ENCODE measurements around the gene PLK5.

PLK5 gene

DNA sequence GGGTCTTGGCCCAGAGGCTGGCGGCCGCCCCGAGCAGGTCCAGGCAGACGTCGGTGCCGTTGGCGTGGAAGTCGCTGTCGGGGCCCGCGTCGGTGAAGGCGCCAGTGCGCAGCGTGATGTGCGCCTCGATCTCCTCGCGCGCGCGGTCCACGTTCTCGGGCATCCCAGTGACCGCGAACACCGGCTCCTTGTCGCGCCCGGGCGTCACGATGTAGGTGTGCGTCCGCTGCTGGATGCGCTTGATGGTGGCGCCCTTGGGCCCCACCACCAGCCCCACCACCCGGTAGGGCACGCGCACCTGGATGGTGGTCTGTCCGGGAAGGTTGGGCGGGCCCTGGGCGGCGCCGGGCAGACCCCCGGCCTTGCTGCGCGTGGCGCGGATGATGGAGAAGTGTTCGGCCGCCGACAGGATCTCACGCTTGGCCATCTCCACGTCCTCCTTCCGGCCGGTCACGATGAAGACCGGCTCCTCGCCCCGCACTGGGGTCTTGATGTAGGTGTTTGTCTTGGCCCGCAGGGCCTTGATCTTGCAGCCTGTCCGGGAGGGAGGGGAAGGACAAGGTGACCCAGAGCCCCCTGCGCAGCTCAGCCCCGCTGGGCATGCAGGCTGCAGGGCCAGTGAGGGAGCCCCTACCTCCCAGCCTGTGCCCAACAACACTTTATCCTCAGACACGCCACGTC lies 32.7 kb downstream of the PLK5 start:
- DNase-seq, result no peak
- TF ChIP-seq POLR2A (IDR thresholded peaks at IDR 0.05; ENCODE audit: low read length) (no peak), GATA1 (IDR thresholded peaks at IDR 0.05; ENCODE audit: low read depth, low read length) (no peak)

DNA sequence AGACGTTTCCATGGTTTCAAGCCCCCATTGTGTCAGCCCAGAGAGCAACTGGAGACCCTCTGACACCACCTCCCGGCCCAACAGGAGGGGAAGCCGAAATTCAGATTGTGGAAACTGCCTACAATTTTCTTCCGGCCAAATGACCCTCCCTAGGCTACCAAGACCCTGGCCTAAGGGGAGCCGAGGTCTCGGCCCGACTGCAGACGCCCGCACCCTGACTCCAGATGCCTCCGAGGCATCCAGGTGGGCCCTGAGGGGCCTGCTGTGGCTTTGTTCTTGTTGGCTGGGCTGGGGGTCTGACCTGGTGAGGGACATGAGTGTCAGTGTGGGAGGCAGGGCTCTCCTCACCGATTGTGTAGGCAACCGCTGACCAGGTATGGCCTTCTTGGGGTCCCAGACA lies 34.7 kb downstream of the PLK5 start:
- DNase-seq, result no peak
- TF ChIP-seq GATA1 (IDR thresholded peaks at IDR 0.05; ENCODE audit: low read depth, low read length), result no peak
- no peak for TF ChIP-seq POLR2A (IDR thresholded peaks at IDR 0.05; ENCODE audit: low read length)

DNA sequence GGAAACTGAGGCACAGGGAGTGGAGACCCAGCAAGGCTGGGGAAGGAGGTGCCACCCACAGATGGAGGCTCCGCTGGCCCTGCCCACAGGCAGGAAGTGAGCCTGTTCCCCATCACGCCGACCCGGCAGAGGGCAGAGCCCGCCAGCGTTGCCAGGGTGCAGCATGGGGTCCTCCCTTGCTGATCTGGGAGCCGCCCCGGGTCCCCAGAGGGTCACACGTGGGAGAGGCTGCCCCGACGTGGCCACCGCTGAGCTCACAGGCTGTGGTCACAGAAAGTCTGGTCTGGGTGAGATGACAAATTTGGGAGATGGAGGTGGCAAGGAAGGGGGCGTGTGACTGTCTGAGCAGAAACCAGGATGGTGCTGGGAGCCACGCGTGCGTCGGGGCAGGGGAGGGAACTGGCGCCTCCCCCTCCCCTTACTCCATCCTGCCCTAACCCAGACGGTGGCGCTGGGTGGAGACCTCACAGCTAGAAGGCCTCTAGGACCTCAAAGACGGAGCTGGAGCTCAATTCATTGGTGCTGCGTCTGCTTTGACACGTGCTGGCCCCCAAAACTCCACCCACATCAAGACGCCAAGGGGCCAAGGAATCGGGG lies 36.5 kb downstream of the PLK5 start:
- DNase-seq, result no peak

DNA sequence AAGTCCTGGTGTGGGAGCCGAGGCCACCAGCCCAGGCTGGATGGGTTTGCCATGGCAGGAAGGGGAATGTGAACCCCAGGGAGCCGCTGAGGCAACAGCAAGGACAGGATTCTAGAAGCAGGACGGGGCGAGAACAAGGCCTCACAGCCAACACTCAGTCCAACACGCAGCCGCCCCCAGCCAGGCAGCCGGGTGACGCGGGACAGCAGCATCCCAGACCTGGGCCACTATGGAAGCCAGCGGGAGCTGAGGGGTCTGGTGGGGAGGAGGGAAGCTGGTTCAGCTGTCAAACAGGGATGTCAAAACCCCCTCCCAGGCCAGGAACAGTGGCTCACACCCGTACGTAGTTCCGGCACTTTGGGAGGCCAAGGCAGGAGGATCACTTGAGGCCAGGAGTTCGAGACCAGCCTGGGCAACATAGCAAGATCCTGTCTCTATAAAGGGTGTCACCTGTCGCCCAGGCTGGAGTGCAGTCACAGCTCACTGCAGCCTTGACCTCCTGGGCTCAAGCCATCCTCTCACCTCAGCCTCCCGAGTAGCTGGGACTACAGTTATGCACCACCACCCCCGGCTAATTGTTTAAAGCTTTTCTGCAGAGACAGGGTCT lies 37.5 kb downstream of the PLK5 start:
- no peak for TF ChIP-seq POLR2A (IDR thresholded peaks at IDR 0.05; ENCODE audit: low read length)
- TF ChIP-seq GATA1 (IDR thresholded peaks at IDR 0.05; ENCODE audit: low read depth, low read length), result no peak
- DNase-seq, result no peak

More for the DNA sequence above, 36.5 kb downstream of the PLK5 start:
- TF ChIP-seq POLR2A (IDR thresholded peaks at IDR 0.05; ENCODE audit: low read length) (no peak), GATA1 (IDR thresholded peaks at IDR 0.05; ENCODE audit: low read depth, low read length) (no peak)

DNA sequence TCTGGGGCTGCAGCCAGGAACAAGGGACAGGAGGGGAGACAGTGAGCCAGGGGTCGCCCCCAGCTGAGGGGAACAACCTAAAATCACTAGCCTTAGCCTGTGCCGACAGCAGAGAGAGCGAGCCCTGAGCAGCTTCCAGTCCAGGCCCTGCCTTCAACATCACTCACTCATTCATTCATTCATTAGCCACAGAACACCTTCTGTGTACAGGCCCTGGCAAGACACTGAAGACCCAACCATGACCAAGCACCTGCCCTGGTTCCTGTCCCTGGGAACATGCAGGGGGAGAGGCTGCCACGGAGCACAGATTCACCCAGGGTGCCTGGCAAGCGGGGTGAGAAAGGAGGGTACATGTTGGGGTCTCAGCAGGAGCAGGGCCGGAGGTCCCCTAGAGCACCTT lies 39.4 kb downstream of the PLK5 start:
- no peak for TF ChIP-seq POLR2A (IDR thresholded peaks at IDR 0.05; ENCODE audit: low read length)
- TF ChIP-seq GATA1 (IDR thresholded peaks at IDR 0.05; ENCODE audit: low read depth, low read length), result no peak
- no peak for DNase-seq

DNA sequence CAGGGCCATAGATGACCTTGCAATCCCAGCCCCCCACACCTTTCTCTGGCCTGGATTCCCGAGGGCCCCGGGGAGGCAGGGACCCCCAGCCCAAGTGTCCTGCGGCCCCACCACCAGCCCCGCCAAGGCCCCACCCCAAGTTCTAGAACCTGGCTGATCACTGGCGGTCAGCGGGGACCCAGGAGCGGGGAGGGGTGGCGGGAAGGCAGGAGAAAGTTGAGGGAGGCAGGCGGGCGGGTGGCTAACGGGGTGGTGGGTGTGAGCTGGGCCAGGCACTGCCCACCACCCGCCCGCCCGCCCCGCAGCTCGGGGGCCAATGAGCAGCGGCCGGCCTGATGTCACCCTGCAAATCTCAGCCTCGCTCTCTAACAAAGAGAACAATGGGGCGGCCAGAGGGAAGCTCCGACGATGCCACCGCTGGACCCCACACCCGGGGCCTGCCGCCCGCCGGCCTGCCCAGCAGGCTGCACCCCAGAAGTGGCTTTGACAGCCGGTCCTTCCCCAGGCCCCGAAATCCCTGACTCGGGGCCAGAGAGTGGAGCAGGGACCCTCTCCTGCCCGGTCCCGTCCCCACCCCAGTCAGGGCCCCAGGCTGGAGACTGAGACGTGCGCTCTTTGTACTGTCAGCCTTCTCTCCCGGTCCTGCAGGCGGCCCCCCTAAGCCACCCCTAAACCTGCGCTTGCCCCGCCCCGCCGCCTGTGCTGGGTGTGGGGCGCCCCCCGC lies 42.7 kb downstream of the PLK5 start:
- no peak for DNase-seq
- TF ChIP-seq POLR2A (IDR thresholded peaks at IDR 0.05; ENCODE audit: low read length), result no peak
- no peak for TF ChIP-seq GATA1 (IDR thresholded peaks at IDR 0.05; ENCODE audit: low read depth, low read length)

DNA sequence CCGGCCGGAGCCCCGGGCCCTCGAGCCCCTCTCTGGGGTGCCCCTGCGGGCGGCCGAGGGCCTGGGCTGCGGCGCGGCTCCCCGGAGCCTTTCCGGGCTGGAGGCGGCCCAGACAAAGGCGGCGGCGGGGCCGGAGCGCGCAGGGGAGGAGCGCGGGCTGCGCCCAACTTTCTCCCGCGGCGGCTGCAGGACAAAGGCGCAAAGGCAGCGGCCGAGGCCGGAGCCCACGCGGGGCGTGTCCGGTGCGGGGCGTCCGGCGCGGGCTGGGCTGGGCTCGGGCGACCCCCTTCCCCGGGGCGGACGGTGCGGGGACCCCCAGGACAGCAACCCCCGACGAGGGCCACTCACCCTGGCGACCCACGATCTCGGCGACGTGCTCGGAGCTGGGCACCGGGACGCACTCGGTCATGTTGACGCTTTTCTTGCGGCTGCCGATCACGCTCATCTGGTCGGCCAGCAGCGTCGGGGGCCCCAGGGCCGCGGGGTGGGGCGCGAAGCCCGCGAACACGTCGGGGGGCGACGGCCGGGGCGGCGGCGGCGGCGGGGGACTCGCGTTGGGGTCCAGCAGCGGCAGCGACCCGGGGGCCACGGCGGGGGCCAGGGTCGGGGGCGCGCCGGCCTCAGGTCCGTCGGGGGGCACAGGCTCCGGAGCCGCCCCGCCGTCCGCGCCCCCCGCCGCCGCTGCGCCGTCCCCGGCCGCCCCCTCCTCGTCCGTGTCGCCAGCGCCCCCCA lies 43.4 kb downstream of the PLK5 start:
- DNase-seq, result peak in 1 of 2 experiments; percentile 48
- TF ChIP-seq GATA1 (IDR thresholded peaks at IDR 0.05; ENCODE audit: low read depth, low read length) (no peak), POLR2A (IDR thresholded peaks at IDR 0.05; ENCODE audit: low read length) (no peak)

DNA sequence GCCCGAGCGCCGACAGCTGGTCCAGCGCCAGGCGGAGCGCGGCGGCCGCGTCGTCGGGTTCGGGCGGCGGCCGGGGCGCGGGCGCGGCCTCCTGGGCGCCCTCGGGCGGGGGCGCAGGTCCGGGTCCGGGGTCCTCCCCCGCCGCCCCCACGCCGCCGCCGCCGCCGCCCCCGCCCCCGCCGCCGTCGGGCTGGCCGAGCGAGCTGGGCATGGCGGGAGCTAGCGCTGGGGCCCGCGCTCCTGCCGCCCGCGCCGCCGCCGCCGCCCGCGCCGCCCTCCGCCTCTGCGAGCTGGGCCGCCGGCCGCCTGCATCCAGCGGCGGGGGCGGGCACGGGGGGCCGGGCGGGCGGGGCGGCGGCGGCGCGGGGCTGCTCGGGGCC lies 44.0 kb downstream of the PLK5 start:
- DNase-seq, result no peak
- TF ChIP-seq GATA1 (IDR thresholded peaks at IDR 0.05; ENCODE audit: low read depth, low read length) (no peak), POLR2A (IDR thresholded peaks at IDR 0.05; ENCODE audit: low read length) (no peak)

DNA sequence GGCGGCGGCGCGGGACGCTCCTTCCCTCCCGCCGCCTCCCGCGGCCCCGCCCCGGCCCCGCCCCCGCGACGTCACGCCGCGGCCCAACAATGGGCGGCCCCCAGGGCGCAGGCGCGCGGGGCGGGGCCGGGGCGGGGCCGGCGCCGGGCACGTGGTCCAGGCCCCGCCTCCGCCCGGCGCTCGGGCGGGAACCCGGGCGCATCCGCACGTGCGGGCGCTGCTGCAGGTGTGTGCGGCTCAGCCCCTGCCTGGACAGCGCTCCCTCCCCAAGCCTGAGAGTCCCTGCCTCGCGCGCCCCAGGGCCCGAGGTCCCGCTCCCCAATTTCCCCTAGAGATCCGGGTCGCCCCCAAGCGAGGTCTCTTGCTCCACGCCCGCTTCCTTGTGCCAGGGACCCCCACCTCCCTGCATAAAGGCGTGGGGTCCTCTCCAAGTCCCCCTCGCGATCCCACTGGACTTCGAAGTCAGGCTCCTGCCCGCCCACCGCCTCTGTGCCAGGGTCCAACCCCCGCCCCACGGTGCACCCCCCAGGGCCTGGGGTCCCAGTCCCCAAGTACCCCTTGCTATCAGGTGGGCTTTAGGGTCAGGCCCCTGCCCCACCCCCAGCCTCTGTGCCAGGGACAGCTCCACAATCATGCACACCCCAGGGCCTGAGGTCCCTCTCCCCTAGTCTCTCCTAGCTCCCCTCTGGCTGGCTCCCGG lies 44.6 kb downstream of the PLK5 start, which contains the start of gene MEX3D:
MEX3D (minus strand) TSS at position 6 of the 700 bp plus-strand sequence. CDS start 267 bp downstream, outside the sequence.
- DNase-seq, result peak; percentile 84 to 93
- no peak for TF ChIP-seq GATA1 (IDR thresholded peaks at IDR 0.05; ENCODE audit: low read depth, low read length)
- TF ChIP-seq POLR2A (IDR thresholded peaks at IDR 0.05; ENCODE audit: low read length), result no peak

DNA sequence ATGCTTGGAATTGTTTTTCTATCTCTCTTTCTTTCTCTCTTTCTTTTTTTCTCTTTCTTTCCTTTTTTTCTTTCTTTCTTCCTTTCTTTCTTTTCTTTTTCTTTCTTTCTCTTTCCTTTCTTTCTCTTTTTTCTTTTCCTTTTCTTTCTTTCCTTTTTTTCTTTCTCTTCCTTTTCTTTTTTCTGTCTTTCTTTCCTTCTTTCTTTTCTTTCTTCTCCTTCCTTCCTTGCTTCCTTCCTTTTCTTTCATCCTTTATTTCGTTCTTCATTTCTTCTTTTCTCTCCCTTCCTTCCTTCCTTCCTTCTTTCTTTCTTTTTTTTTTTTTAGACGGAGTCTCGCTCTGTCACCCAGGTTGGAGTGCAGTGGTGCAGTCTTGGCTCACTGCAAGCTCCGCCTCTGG lies 46.1 kb downstream of the PLK5 start:
- no peak for TF ChIP-seq POLR2A (IDR thresholded peaks at IDR 0.05; ENCODE audit: low read length)
- no peak for TF ChIP-seq GATA1 (IDR thresholded peaks at IDR 0.05; ENCODE audit: low read depth, low read length)
- DNase-seq, result no peak

DNA sequence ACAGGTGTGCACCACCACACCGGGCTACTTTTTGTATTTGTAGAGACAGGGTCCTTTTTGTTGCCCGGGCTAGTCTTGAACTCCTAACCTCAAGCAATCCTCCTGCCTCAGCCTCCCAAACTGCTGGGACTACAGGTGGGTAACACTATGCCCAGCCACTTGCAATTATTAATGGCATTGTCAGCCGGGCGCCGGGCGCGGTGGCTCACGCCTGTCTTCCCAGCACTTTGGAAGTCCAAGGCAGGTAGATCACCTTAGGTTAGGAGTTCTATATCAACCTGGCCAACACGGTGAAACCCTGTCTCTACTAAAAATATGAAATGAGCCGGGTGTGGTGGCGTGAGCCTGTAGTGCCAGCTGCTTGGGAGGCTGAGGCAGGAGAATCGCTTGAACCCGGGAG lies 47.0 kb downstream of the PLK5 start:
- DNase-seq, result no peak

DNA sequence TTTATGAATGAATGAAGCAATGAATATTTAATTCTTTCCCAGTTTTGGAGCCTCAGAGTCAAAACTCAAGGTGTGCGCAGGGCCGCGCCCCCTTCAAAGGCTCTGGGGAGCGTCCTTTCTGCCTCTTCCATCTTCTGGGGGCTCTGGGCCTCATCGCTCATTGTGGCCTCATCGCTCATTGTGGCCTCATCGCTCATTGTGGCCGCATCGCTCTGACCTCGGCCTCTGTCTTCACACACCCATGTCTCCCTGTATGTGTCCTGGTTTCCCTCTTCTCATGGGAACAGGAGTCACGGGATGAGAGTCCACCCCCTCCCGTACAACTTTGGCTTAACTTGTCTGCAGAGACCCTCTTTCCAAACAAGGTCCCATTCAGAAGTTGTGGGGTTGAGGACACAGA lies 47.5 kb downstream of the PLK5 start:
- no peak for DNase-seq
- no peak for TF ChIP-seq POLR2A (IDR thresholded peaks at IDR 0.05; ENCODE audit: low read length)
- TF ChIP-seq GATA1 (IDR thresholded peaks at IDR 0.05; ENCODE audit: low read depth, low read length), result no peak

More for the DNA sequence above, 47.0 kb downstream of the PLK5 start:
- TF ChIP-seq GATA1 (IDR thresholded peaks at IDR 0.05; ENCODE audit: low read depth, low read length) (no peak), POLR2A (IDR thresholded peaks at IDR 0.05; ENCODE audit: low read length) (no peak)

DNA sequence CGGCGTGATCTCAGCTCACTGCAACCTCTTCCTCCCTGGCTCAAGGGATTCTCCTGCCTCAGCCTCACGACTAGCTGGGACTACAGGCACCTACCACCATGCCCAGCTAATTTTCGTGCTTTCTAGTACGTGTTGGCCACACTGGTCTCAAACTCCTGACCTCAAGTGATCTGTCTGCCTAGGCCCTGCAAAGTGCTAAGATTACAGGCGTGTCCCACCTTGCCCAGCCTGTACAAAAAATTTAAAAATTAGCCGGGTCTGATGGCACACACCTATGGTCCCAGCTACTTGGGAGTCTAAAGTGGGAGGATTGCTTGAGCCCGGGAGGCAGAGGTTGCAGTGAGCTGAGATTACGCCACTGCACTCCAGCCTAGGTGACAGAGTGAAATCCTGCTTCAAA lies 48.9 kb downstream of the PLK5 start:
- no peak for DNase-seq
- no peak for TF ChIP-seq POLR2A (IDR thresholded peaks at IDR 0.05; ENCODE audit: low read length)
- no peak for TF ChIP-seq GATA1 (IDR thresholded peaks at IDR 0.05; ENCODE audit: low read depth, low read length)
